Loucy (cell line): ENCODE data around the gene NDST1.

Experiments used
- H2AFZ ChIP-seq: fragments of 200-600 bp; sonication (generic); 2 replicates; pipeline ENCODE4 v1.6.0; 2016; ENCODE audit warnings: antibody characterized with exemption, mild to moderate bottlenecking, low read length, moderate library complexity
- H3F3A ChIP-seq: fragments of 200-600 bp; 2 replicates; pipeline ENCODE4 v1.6.0; 2016; ENCODE audit warnings: antibody characterized with exemption, low read depth, mild to moderate bottlenecking
- H3K27me3 ChIP-seq: fragments of 200-600 bp; sonication (generic); 2 replicates; pipeline ENCODE4 v1.6.1; 2014; ENCODE audit warnings: low read length, mild to moderate bottlenecking; ENCODE audit not compliant: insufficient read depth, poor library complexity, severe bottlenecking
- H3K36me3 ChIP-seq: fragments of 200-600 bp; sonication (generic); 2 replicates; pipeline ENCODE4 v1.6.1; 2016; ENCODE audit warnings: low read length; ENCODE audit not compliant: insufficient read depth
- H3K4me1 ChIP-seq: fragments of 200-600 bp; sonication (generic); 2 replicates; pipeline ENCODE4 v1.5.1; 2014; ENCODE audit warnings: low read length, mild to moderate bottlenecking; ENCODE audit not compliant: insufficient read depth, poor library complexity, severe bottlenecking
- H3K4me2 ChIP-seq: fragments of 200-600 bp; sonication (generic); 2 replicates; pipeline ENCODE4 v1.6.0; 2014; ENCODE audit warnings: antibody characterized with exemption, low read length, low read depth, mild to moderate bottlenecking; ENCODE audit not compliant: poor library complexity, severe bottlenecking
- H3K4me3 ChIP-seq: fragments of 200-600 bp; sonication (generic); 2 replicates; pipeline ENCODE4 v1.5.1; 2014; ENCODE audit warnings: low read length, mild to moderate bottlenecking, mixed read lengths; ENCODE audit not compliant: poor library complexity, severe bottlenecking
- H3K79me2 ChIP-seq: fragments of 200-600 bp; sonication (generic); 2 replicates; pipeline ENCODE4 v1.6.1; 2014; ENCODE audit warnings: low read length; ENCODE audit not compliant: insufficient read depth
- H3K9ac ChIP-seq: fragments of 200-600 bp; sonication (generic); 2 replicates; pipeline ENCODE4 v1.6.0; 2014; ENCODE audit warnings: mild to moderate bottlenecking, low read depth, low read length, moderate library complexity; ENCODE audit not compliant: poor library complexity, severe bottlenecking
- H3K9me2 ChIP-seq: fragments of 200-600 bp; sonication (generic); replicated peaks from 2 replicates; pipeline ENCODE4 v1.6.1; 2016; ENCODE audit warnings: low read depth, low read length, mixed read lengths
- H3K9me3 ChIP-seq: fragments of 200-600 bp; sonication (generic); 2 replicates; pipeline ENCODE4 v1.6.1; 2014; ENCODE audit warnings: mild to moderate bottlenecking, antibody characterized with exemption, low read length, low read depth; ENCODE audit not compliant: insufficient read depth
- H4K20me1 ChIP-seq: fragments of 200-600 bp; sonication (generic); 2 replicates; pipeline ENCODE4 v1.6.0; 2014; ENCODE audit warnings: antibody characterized with exemption, low read length, mild to moderate bottlenecking; ENCODE audit not compliant: insufficient read depth, poor library complexity, severe bottlenecking
- CTCF ChIP-seq: fragments of 200-600 bp; sonication (generic); conservative IDR thresholded peaks from 2 replicates; pipeline ENCODE4 v1.5.1; 2014; ENCODE audit warnings: mild to moderate bottlenecking, antibody characterized with exemption, low read length
- EZH2phosphoT487 ChIP-seq: fragments of 200-600 bp; IDR thresholded peaks from 2 replicates; pipeline ENCODE4 v1.6.1; 2018; ENCODE audit warnings: antibody characterized with exemption, mild to moderate bottlenecking, moderate library complexity, borderline replicate concordance

NDST1 gene

GRCh38 chr5:150490296-150490669, 17.6 kb upstream of the NDST1 start:
- TF ChIP-seq CTCF, result no peak
- TF ChIP-seq EZH2phosphoT487, result no peak
- no peak overlapping the region for H3K4me2 ChIP-seq
- H3K4me3 ChIP-seq, result no peak overlapping the region
- no peaks in the 10 kb centered on the region for H3K79me2 ChIP-seq
- H3K4me1 ChIP-seq, result peaks cover 26% of the 10 kb centered on the region
- no peak overlapping the region for H2AFZ ChIP-seq
- H3K9ac ChIP-seq, result no peak overlapping the region
- H3K27me3 ChIP-seq, result no peaks in the 10 kb centered on the region
- no peaks in the 10 kb centered on the region for H3K9me3 ChIP-seq
- H3K9me2 ChIP-seq, result no peaks in the 10 kb centered on the region
- H4K20me1 ChIP-seq, result no peaks in the 10 kb centered on the region
- H3K36me3 ChIP-seq, result no peaks in the 10 kb centered on the region
- H3F3A ChIP-seq, result no peaks in the 10 kb centered on the region

- Histone ChIP-seq H3K27me3 (no peaks in the 10 kb centered on the region), H3K4me3 (no peak overlapping the region), H3K4me1 (peaks cover 26% of the 10 kb centered on the region), H3K9me2 (no peaks in the 10 kb centered on the region), H3K9me3 (no peaks in the 10 kb centered on the region), H3K4me2 (no peak overlapping the region), H3F3A (no peaks in the 10 kb centered on the region), H2AFZ (no peak overlapping the region), H3K79me2 (no peaks in the 10 kb centered on the region), H4K20me1 (no peaks in the 10 kb centered on the region), H3K9ac (no peak overlapping the region), H3K36me3 (no peaks in the 10 kb centered on the region)
- TF ChIP-seq CTCF, result no peak
- no peak for TF ChIP-seq EZH2phosphoT487
Observed at GRCh38 chr5:150490754-150491153, 17.2 kb upstream of the NDST1 start.

GRCh38 chr5:150491876-150492275, 16.1 kb upstream of the NDST1 start:
- no peak overlapping the region for H3K9ac ChIP-seq
- H3K9me3 ChIP-seq, result no peaks in the 10 kb centered on the region
- no peaks in the 10 kb centered on the region for H3K36me3 ChIP-seq
- no peaks in the 10 kb centered on the region for H4K20me1 ChIP-seq
- no peak for TF ChIP-seq CTCF
- TF ChIP-seq EZH2phosphoT487, result no peak
- H3K4me3 ChIP-seq, result no peak overlapping the region
- H3K9me2 ChIP-seq, result no peaks in the 10 kb centered on the region
- no peak overlapping the region for H2AFZ ChIP-seq
- H3F3A ChIP-seq, result no peaks in the 10 kb centered on the region
- no peaks in the 10 kb centered on the region for H3K27me3 ChIP-seq
- no peaks in the 10 kb centered on the region for H3K79me2 ChIP-seq
- peaks cover 23% of the 10 kb centered on the region for H3K4me1 ChIP-seq
- H3K4me2 ChIP-seq, result no peak overlapping the region
